ENCODE results near the gene ARHGAP42. TPM values are rescaled to one million over a fixed set of nuclear protein-coding genes. Genes with fewer than 3 reads are reported as not detected.
"Not testable (repeated sequence)": the region's sequence is repeated elsewhere in the genome, so short reads cannot be mapped to it uniquely, and the experiment has no call there.

Gene ARHGAP42
- total RNA-seq, 4 donors from 2014 or later, result 24.5 to 49.5 (median 26.7) TPM

- TF ChIP-seq POLR2A (IDR thresholded peaks at IDR 0.05) (no peak), CTCF (IDR thresholded peaks at IDR 0.05) (no peak)
- H3K36me3 ChIP-seq, result no peaks in the 10 kb centered on the region
- DNase-seq, result no peak
- no peaks in the 10 kb centered on the region for H3K9me3 ChIP-seq
- H3K27me3 ChIP-seq, result no peaks in the 10 kb centered on the region
- H3K4me1 ChIP-seq, result no peaks in the 10 kb centered on the region
- no peak overlapping the region for H3K4me3 ChIP-seq
- H3K27ac ChIP-seq, result no peak overlapping the region
These were observed 322.0 kb downstream of the ARHGAP42 start for GRCh38 chr11:101008961-101009689.

- DNase-seq, result no peak
- Histone ChIP-seq H3K27ac (no peak overlapping the region), H3K4me3 (no peak overlapping the region), H3K9me3 (no peaks in the 10 kb centered on the region), H3K27me3 (no peaks in the 10 kb centered on the region), H3K36me3 (no peaks in the 10 kb centered on the region), H3K4me1 (no peaks in the 10 kb centered on the region)
- TF ChIP-seq POLR2A (IDR thresholded peaks at IDR 0.05), result no peak
- no peak for TF ChIP-seq CTCF (IDR thresholded peaks at IDR 0.05)
These were observed 322.6 kb downstream of the ARHGAP42 start for GRCh38 chr11:101009690-101010055.

- TF ChIP-seq CTCF (IDR thresholded peaks at IDR 0.05), result no peak
- TF ChIP-seq POLR2A (IDR thresholded peaks at IDR 0.05), result no peak
- no peak overlapping the region for H3K4me3 ChIP-seq
- no peaks in the 10 kb centered on the region for H3K9me3 ChIP-seq
- H3K27me3 ChIP-seq, result no peaks in the 10 kb centered on the region
- DNase-seq, result no peak
- no peaks in the 10 kb centered on the region for H3K36me3 ChIP-seq
- H3K27ac ChIP-seq, result no peak overlapping the region
- no peaks in the 10 kb centered on the region for H3K4me1 ChIP-seq
These were observed 323.8 kb downstream of the ARHGAP42 start for GRCh38 chr11:101010899-101011298.

- Histone ChIP-seq H3K4me1 (no peaks in the 10 kb centered on the region), H3K4me3 (no peak overlapping the region), H3K27ac (no peak overlapping the region), H3K36me3 (no peaks in the 10 kb centered on the region), H3K27me3 (no peaks in the 10 kb centered on the region), H3K9me3 (no peaks in the 10 kb centered on the region)
- no peak for TF ChIP-seq POLR2A (IDR thresholded peaks at IDR 0.05)
- no peak for DNase-seq
These were observed 324.8 kb downstream of the ARHGAP42 start for GRCh38 chr11:101011881-101012280.

- not testable (repeated sequence) for H3K4me3 ChIP-seq, H3K4me1 ChIP-seq, H3K27ac ChIP-seq, H3K27me3 ChIP-seq, DNase-seq, H3K36me3 ChIP-seq, H3K9me3 ChIP-seq
These were observed 326.6 kb downstream of the ARHGAP42 start for GRCh38 chr11:101013702-101014101.

- no peaks in the 10 kb centered on the region for H3K36me3 ChIP-seq
These were observed 327.7 kb downstream of the ARHGAP42 start for GRCh38 chr11:101014600-101015285.

More at GRCh38 chr11:101014600-101015285, 327.7 kb downstream of the ARHGAP42 start:
- Histone ChIP-seq H3K9me3 (no peaks in the 10 kb centered on the region), H3K27me3 (no peaks in the 10 kb centered on the region), H3K4me1 (no peaks in the 10 kb centered on the region), H3K27ac (no peak overlapping the region), H3K4me3 (no peak overlapping the region)
- DNase-seq, result no peak
- TF ChIP-seq CTCF (IDR thresholded peaks at IDR 0.05) (no peak), POLR2A (IDR thresholded peaks at IDR 0.05) (no peak)
